HUES64 (cell line): ENCODE data around the gene TMEM240.
"Not testable (repeated sequence)": the region's sequence is repeated elsewhere in the genome, so short reads cannot be mapped to it uniquely, and the experiment has no call there.

Experiments
- H3K27ac ChIP-seq: 2 replicates; pipeline ENCODE4 v1.7.0; 2013; ENCODE audit warnings: low read depth, low read length, inconsistent platforms
- H3K27me3 ChIP-seq: 2 replicates; pipeline ENCODE4 v1.6.1; 2013; ENCODE audit warnings: mild to moderate bottlenecking, low read length; ENCODE audit not compliant: insufficient read depth
- H3K36me3 ChIP-seq: 2 replicates; pipeline ENCODE4 v1.6.1; 2013; ENCODE audit warnings: mild to moderate bottlenecking, low read length; ENCODE audit not compliant: insufficient read depth
- H3K4me1 ChIP-seq: 2 replicates; pipeline ENCODE4 v1.6.1; 2013; ENCODE audit warnings: mild to moderate bottlenecking, low read length, moderate library complexity; ENCODE audit not compliant: insufficient read depth
- H3K4me3 ChIP-seq: 2 replicates; pipeline ENCODE4 v1.5.1; 2013; ENCODE audit warnings: mild to moderate bottlenecking, low read length, moderate library complexity
- H3K9ac ChIP-seq: 2 replicates; pipeline ENCODE4 v1.6.1; 2013; ENCODE audit warnings: mild to moderate bottlenecking, low read depth, low read length
- H3K9me3 ChIP-seq: 2 replicates; pipeline ENCODE4 v1.6.1; 2013; ENCODE audit warnings: low read depth, low read length; ENCODE audit not compliant: insufficient read depth
- WGBS: fragments of 150-250, 120-280 bp; methylation state at CpG from one replicate; pipeline ENCODE4 v1.1.7; 2013; ENCODE audit warnings: missing lambda C conversion rate; 5-methylcytosine and 5-hydroxymethylcytosine counted together

TMEM240 gene

DNA sequence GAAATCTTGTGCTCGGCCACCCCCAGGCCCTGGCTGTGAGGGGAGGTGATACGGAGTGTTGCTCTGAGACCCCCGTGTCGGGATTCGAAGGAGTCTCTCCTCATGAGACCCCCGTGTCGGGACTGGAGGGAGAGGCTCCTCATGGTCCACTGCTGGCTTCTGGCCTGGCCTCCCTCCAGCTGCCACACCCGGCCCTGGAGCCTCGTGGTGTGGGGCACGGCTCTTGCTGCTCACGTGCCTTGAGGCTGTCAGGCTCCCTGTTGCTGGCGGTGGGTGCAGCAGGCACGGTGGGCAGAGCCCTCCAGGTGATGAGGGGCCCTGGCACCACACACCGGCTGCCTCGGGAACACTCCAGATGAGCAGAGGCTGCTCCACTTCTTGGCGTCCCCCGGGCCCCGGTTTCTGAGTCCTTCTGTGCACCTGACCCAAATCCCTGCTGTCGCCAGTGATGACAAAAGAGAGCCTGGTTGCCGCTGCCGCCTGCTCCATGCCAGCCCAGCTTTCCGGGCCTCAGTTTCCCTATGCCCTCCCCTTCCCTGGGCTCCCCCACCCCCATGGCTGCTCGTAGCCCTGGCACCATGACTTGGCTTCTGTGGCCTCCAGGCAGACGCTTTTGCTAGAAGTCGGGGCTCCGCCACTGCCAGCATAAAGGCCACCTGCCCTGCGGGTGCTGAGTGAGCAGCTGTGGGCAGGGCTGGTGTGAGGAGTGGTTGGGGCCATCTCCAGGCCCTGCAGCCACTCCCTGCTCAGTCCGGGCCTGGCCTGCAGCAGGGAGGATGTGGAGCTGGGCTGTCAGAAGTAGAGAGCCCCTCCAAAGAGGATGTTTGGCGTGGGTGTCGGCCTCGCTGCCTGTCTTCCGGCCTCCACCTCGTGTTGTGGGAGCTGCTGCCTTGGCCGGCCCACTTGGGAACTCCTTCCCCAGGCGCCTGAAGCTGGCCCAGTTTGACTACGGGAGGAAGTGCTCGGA, 11.8 kb downstream of the TMEM240 start:
- Histone ChIP-seq H3K4me1 (no peaks in the 10 kb centered on the region), H3K36me3 (peaks cover 41% of the 10 kb centered on the region), H3K27me3 (no peaks in the 10 kb centered on the region), H3K9ac (no peak overlapping the region), H3K27ac (no peak overlapping the region), H3K9me3 (no peaks in the 10 kb centered on the region), H3K4me3 (no peak overlapping the region)
- 97% methylated on average over 34 of the region's 37 CpGs for WGBS

DNA sequence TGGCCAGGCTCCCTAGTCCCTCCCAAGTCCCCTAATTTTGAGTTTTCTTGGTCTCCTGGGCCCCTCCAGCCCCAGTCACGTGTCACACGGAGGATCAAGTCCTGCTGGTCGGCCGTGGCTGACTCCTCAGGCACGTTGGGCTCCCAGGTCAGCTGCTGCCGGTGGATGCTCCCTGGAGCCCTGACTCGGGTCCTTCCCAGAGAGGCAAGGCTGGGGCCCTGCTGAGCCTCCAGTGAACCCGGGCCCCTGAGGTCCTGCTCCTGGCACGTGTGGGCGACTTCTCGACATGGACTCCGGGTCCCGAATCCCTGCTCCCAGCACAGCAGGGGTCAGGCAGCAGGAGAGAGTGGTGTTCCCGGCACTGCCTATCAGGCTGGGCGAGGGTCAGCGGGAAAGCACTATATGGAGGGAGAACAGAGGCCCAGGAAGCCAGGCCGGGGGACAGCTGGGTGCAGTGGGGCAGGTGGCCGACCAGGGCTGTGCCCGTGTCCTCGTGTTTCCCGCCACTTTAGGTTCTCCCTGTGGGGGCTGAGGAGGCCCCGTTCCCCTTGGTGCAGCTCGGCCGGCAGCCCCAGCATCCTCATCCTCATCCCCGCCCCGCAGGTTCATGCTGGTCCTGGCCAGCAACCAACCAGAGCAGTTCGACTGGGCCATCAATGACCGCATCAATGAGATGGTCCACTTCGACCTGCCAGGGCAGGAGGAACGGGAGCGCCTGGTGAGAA, 13.2 kb downstream of the TMEM240 start:
- WGBS, result 97% methylated on average over 31 of the region's 31 CpGs
- no peak overlapping the region for H3K4me3 ChIP-seq
- no peaks in the 10 kb centered on the region for H3K4me1 ChIP-seq
- no peak overlapping the region for H3K27ac ChIP-seq
- H3K9ac ChIP-seq, result no peak overlapping the region
- peaks cover 43% of the 10 kb centered on the region for H3K36me3 ChIP-seq
- no peaks in the 10 kb centered on the region for H3K27me3 ChIP-seq
- no peaks in the 10 kb centered on the region for H3K9me3 ChIP-seq

DNA sequence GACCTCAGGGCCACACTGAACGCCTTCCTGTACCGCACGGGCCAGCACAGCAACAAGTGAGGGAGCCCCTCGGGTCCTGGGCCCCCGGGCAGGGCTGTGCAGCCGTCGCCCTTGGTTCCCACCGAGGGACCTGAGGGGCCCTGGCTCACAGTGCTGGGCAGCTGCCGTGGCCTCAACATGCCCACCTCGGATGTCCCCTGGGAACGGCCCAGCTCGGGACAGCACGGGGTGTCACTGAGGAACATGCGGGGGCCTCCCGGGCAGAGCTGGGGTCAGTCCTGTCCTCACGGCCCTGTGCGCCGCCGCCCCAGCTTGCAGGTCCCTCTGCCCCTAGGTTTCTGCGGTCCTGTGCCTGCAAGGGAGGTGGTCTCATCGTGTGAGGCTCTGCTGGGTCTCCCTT, 13.9 kb downstream of the TMEM240 start:
- peaks cover 48% of the 10 kb centered on the region for H3K36me3 ChIP-seq
- H3K27ac ChIP-seq, H3K4me1 ChIP-seq, H3K9me3 ChIP-seq, H3K27me3 ChIP-seq, H3K4me3 ChIP-seq, H3K9ac ChIP-seq: not testable (repeated sequence)
- 94% methylated on average over 18 of the region's 21 CpGs for WGBS

DNA sequence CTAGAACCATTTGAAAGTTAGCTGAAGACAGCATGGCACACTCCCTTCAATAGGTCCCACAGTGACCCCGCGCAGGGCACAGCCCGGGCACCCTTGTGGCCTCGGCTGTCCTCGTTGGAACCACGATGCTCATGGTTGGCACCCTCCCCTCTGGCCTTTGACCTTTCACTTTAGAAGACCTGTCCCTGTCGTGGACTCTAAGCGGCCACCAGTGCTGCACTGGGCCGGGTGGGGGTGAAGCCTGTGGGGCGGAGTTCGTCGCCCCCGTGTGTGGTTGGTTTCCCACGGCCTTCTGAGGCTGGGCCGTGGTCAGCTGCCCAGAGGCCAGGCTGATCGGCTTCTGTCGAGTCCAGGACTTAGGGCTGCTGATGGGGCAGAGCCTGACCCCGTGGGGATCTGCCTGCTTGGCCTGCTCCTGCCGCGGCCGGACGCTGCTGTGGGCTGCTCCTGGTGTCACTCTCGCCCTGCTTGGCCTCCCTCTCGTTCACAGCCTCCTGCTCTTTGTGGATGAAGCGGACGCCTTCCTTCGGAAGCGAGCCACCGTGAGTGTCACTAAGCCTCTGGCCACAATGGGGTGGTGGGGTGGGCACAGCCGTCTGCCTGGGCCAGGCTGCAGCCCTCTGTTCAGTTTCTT, 15.6 kb downstream of the TMEM240 start:
- H3K36me3 ChIP-seq, result peaks cover 54% of the 10 kb centered on the region
- not testable (repeated sequence) for H3K9ac ChIP-seq, H3K27me3 ChIP-seq, H3K4me1 ChIP-seq, H3K4me3 ChIP-seq, H3K9me3 ChIP-seq, H3K27ac ChIP-seq
- WGBS, result 97% methylated on average over 30 of the region's 30 CpGs

DNA sequence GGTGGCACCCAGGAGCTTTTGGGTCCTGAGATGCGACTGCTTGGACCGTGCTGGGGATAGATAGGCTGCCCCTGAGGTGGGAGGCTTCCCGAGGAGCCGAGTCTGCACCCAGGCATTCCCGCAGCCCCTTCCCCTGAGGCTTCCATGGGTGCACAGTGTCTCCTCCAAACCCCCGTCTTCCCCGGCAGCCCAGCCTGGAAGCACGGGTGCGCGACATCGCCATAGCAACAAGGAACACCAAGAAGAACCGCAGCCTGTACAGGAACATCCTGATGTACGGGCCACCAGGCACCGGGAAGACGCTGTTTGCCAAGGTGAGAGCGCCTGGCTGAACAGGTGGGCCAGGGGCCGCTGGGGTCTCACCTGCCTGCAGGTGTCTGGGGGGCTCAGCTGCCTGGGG, 16.8 kb downstream of the TMEM240 start:
- peaks cover 45% of the 10 kb centered on the region for H3K36me3 ChIP-seq
- H3K27ac ChIP-seq, H3K27me3 ChIP-seq, H3K9me3 ChIP-seq, H3K9ac ChIP-seq, H3K4me1 ChIP-seq, H3K4me3 ChIP-seq: not testable (repeated sequence)
- WGBS, result 97% methylated on average over 16 of the region's 17 CpGs

DNA sequence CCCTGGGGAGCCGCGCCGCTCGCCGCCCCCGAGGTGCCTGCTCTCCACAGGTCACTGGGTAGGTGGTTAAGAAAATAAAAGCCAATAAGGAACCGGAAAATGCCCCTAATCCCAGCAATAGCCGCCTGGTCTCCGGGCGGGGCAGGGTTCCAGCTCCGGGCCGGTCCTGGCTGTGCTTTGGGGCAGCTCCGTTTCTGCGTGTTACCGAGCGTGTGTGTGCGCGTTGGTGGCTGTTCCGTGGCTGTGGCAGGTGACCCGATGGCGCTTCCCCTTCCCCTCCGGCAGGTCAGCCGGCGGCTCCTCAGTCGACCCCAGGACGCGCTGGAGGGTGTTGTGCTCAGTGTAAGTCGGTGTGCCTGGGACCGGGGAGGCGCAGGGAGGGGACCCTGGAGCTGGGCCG, 17.2 kb downstream of the TMEM240 start:
- not testable (repeated sequence) for H3K9me3 ChIP-seq, H3K27ac ChIP-seq, H3K4me3 ChIP-seq, H3K27me3 ChIP-seq, H3K9ac ChIP-seq, H3K4me1 ChIP-seq
- H3K36me3 ChIP-seq, result peaks cover 44% of the 10 kb centered on the region
- WGBS, result 97% methylated on average over 31 of the region's 31 CpGs

DNA sequence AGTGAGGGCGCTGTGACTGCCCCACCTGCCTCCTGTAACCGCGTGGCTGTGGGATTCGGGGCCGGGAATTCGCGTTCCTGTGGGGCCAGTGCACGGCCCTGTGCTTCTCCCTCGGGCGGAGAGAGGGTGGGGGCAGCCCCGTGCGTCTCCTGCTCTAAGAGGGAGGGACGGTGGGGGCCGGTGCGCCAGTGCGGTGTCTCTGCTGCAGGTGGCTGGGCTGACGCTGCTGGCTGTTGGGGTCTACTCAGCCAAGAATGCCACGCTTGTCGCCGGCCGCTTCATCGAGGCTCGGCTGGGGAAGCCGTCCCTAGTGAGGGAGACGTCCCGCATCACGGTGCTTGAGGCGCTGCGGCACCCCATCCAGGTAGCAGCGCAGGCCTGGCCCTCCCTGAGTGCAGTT, 17.9 kb downstream of the TMEM240 start:
- peaks cover 47% of the 10 kb centered on the region for H3K36me3 ChIP-seq
- WGBS, result 94% methylated on average over 30 of the region's 30 CpGs
- H3K9ac ChIP-seq, H3K27me3 ChIP-seq, H3K4me3 ChIP-seq, H3K27ac ChIP-seq, H3K4me1 ChIP-seq, H3K9me3 ChIP-seq: not testable (repeated sequence)

DNA sequence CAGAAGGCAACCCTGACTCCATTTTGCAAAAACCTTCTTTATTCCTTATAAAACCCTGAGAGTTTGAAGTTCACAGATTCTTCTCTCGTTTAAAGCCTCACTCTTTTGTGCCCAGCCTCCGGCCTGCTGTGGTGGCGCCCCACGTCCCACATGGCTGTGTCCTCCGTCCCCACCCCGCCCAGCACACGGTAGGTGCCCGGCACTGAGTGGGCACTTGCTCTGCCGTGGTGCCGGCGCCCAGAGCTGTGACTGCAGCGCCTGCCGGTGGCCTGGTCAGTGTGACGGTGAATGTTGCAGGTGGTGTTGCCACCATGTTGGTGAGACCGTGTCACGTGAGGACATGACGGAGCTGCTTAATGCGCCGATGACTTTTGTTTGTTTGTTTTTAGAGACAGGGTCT, 19.1 kb downstream of the TMEM240 start:
- no peaks in the 10 kb centered on the region for H3K4me1 ChIP-seq
- no peaks in the 10 kb centered on the region for H3K9me3 ChIP-seq
- H3K4me3 ChIP-seq, result no peak overlapping the region
- 97% methylated on average over 19 of the region's 19 CpGs for WGBS
- peaks cover 47% of the 10 kb centered on the region for H3K36me3 ChIP-seq
- H3K27ac ChIP-seq, result no peak overlapping the region
- no peak overlapping the region for H3K9ac ChIP-seq
- no peaks in the 10 kb centered on the region for H3K27me3 ChIP-seq

DNA sequence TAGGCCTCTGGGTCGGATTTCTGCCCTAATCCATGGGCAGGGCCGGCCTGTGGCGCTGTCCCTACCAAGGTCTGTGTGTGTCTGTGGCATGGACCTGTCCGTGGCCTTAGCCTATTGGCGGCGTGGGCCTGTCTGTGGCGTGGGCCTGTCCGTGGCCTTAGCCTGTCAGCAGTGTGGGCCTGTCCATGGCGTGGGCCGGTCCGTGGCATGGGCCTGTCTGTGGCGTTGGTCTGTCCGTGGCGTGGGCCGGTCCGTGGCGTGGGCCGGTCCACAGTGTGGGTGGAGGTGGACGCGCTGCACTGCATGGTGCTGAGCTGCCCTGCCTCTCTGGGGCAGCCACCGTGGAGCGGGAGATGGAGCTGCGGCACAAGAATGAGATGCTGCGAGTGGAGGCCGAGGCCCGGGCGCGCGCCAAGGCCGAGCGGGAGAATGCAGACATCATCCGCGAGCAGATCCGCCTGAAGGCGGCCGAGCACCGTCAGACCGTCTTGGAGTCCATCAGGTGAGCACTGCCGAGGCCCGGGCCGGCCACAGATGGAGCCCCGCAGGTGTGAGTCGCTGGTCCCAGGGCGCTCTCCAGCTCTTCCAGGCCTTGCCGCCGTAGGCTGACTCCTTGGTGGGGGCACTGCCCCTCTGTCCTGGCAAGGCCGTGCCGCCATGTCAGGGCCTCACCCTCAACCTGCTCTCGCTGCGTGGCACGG, 20.5 kb downstream of the TMEM240 start:
- H3K4me3 ChIP-seq, H3K27me3 ChIP-seq, H3K27ac ChIP-seq, H3K9me3 ChIP-seq, H3K4me1 ChIP-seq, H3K9ac ChIP-seq: not testable (repeated sequence)
- 97% methylated on average over 49 of the region's 51 CpGs for WGBS
- H3K36me3 ChIP-seq, result peaks cover 40% of the 10 kb centered on the region

DNA sequence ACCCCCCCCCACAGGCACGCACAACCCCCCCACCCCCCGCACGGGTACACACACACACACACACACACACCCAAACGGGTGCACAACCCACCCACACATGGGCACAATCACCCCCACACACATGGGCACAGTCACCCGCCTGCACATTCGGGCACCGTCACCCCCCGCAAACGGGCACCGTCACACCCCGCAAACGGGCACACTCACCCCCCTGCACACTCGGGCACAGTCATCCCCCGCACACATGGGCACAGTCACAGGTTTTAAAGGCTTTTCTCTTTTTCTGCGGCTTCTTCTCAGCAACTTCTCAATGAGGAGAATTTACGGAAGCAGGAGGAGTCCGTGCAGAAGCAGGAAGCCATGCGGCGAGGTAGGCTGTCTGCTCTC, 21.8 kb downstream of the TMEM240 start:
- not testable (repeated sequence) for H3K4me3 ChIP-seq

More for the DNA sequence above, 21.8 kb downstream of the TMEM240 start:
- H3K36me3 ChIP-seq, result peaks cover 36% of the 10 kb centered on the region
- 94% methylated on average over 15 of the region's 19 CpGs for WGBS
- not testable (repeated sequence) for H3K4me1 ChIP-seq, H3K9me3 ChIP-seq, H3K27ac ChIP-seq, H3K9ac ChIP-seq, H3K27me3 ChIP-seq
